ENCODE results near the gene TOP3B.
A peak's percentile ranks its signal among the peaks of the same experiment; 100 is the strongest.

TOP3B gene

GRCh38 chr22:21982338-21982965, at the start of gene TOP3B:
TOP3B (minus strand) TSS chr22:21982787; CDS start chr22:21975709, 7,078 bp downstream.
- peak; percentile 26 to 60 for DNase-seq

- no peak for DNase-seq
Observed at GRCh38 chr22:22031183-22031945, 48.8 kb upstream of the TOP3B start.

- DNase-seq, result no peak
Observed at GRCh38 chr22:22030493-22031182, 48.1 kb upstream of the TOP3B start.

- DNase-seq, result no peak
Observed at GRCh38 chr22:22027955-22028354, 45.4 kb upstream of the TOP3B start.

- no peak for DNase-seq
Observed at GRCh38 chr22:22026157-22026831, 43.7 kb upstream of the TOP3B start.

GRCh38 chr22:22025320-22026156, 43.0 kb upstream of the TOP3B start:
- no peak for DNase-seq

- DNase-seq, result no peak
Observed at GRCh38 chr22:22024440-22024839, 41.9 kb upstream of the TOP3B start.

GRCh38 chr22:22023581-22024137, 41.1 kb upstream of the TOP3B start:
- DNase-seq, result no peak

- no peak for DNase-seq
Observed at GRCh38 chr22:22022947-22023534, 40.5 kb upstream of the TOP3B start.

- no peak for DNase-seq
Observed at GRCh38 chr22:22022255-22022840, 39.8 kb upstream of the TOP3B start.

GRCh38 chr22:22021162-22021750, 38.7 kb upstream of the TOP3B start:
- DNase-seq, result no peak

- no peak for DNase-seq
Observed at GRCh38 chr22:22020425-22020852, 37.9 kb upstream of the TOP3B start.

GRCh38 chr22:22019659-22020424, 37.3 kb upstream of the TOP3B start:
- DNase-seq, result no peak

- DNase-seq, result no peak
Observed at GRCh38 chr22:22018825-22019658, 36.5 kb upstream of the TOP3B start.

- no peak for DNase-seq
Observed at GRCh38 chr22:22015631-22016030, 33.0 kb upstream of the TOP3B start.

- DNase-seq, result no peak
Observed at GRCh38 chr22:22014285-22014659, 31.7 kb upstream of the TOP3B start.

- DNase-seq, result no peak
Observed at GRCh38 chr22:22013559-22014284, 31.1 kb upstream of the TOP3B start.

GRCh38 chr22:22011964-22012363, 29.4 kb upstream of the TOP3B start:
- DNase-seq, result no peak
